AG08395 (cell line): ENCODE results near the gene DNAH12.
A peak's percentile ranks its signal among the peaks of the same experiment; 100 is the strongest.

Experiments used
- DNase-seq: peaks from one replicate; pipeline ENCODE4 v3.0.0; 2012; ENCODE audit warnings: mixed read lengths, low spot score

Gene DNAH12

GRCh38 chr3:57544181-57545125, at the start of gene DNAH12:
Gene DNAH12 (minus strand): TSS chr3:57544344. CDS start chr3:57542870, 1,474 bp downstream.
- DNase-seq, result peak; percentile 9

GRCh38 chr3:57592306-57592705, 48.2 kb upstream of the DNAH12 start:
- DNase-seq, result no peak

GRCh38 chr3:57587905-57588304, 43.8 kb upstream of the DNAH12 start:
- DNase-seq, result no peak

GRCh38 chr3:57586778-57587177, 42.6 kb upstream of the DNAH12 start:
- no peak for DNase-seq

- no peak for DNase-seq
Measured at GRCh38 chr3:57583544-57583943, 39.4 kb upstream of the DNAH12 start.

- no peak for DNase-seq
Measured at GRCh38 chr3:57582474-57583168, 38.5 kb upstream of the DNAH12 start.

- DNase-seq, result no peak
Measured at GRCh38 chr3:57577801-57578200, 33.7 kb upstream of the DNAH12 start.

- no peak for DNase-seq
Measured at GRCh38 chr3:57575966-57576626, 32.0 kb upstream of the DNAH12 start.

GRCh38 chr3:57572096-57572495, 28.0 kb upstream of the DNAH12 start:
- no peak for DNase-seq

- DNase-seq, result no peak
Measured at GRCh38 chr3:57570878-57571277, 26.7 kb upstream of the DNAH12 start.

- no peak for DNase-seq
Measured at GRCh38 chr3:57569859-57570450, 25.8 kb upstream of the DNAH12 start.

GRCh38 chr3:57559526-57559925, 15.4 kb upstream of the DNAH12 start:
- peak; percentile 31 for DNase-seq

- DNase-seq, result peak; percentile 49
Measured at GRCh38 chr3:57557085-57557537, 13.0 kb upstream of the DNAH12 start.

- peak; percentile 20 for DNase-seq
Measured at GRCh38 chr3:57556459-57557084, 12.4 kb upstream of the DNAH12 start.

GRCh38 chr3:57555738-57556458, 11.8 kb upstream of the DNAH12 start, which contains the start of gene PDE12:
Gene PDE12 (plus strand): TSS chr3:57556274. CDS start chr3:57556380, 106 bp downstream.
- peak; percentile 88 for DNase-seq

GRCh38 chr3:57555306-57555705, 11.2 kb upstream of the DNAH12 start:
- no peak for DNase-seq

- DNase-seq, result no peak
Measured at GRCh38 chr3:57546616-57547015, 2.5 kb upstream of the DNAH12 start.

- no peak for DNase-seq
Measured at GRCh38 chr3:57545636-57546268, 1.6 kb upstream of the DNAH12 start.

GRCh38 chr3:57538465-57538864, 5.7 kb downstream of the DNAH12 start:
- no peak for DNase-seq

GRCh38 chr3:57530071-57530608, 14.0 kb downstream of the DNAH12 start:
- DNase-seq, result no peak
